ENCODE measurements around the gene TANGO2. TPM values are rescaled to one million over a fixed set of nuclear protein-coding genes. Genes with fewer than 3 reads are reported as not detected.

Gene TANGO2
- total RNA-seq, 1 experiment from 2014 or later, result 13.9 TPM

DNA sequence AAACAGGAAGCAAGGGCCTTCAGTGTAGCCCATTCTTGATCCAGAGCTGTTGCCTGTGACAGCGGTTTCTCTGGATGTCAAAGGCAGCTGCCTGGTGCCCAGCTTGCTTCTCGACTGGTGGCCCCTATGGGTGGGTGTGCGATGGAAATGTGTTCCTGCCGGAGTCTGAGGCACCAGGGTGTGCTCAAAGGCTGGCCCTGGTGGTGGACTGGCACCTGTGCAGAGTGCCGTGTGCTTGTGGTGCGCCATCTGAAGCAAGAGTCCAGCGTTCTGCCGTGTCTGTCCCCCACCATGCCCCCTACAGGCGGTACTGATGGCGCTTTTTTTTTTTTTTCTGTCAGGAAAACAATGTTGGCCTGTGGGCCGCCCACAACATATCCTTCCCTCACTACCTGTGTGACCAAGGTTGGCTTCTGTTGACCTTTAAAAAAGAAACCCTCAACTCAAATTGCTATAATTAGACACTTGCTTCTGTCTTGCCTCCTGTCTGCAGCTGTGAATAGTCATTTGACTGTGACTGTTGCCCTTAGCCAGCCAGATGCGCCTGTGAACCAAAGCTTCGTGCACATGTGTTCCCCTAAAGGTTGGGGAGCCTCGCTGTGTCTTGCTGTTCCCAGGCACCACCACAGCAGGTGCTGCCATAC, 90.3 kb downstream of the TANGO2 start:
- POLR2A ChIA-PET, result interaction anchor here (0.7 kb wide), 1 partner anchor 467 kb away, joined by 3 read pairs; no protein-coding TSS in a partner anchor

DNA sequence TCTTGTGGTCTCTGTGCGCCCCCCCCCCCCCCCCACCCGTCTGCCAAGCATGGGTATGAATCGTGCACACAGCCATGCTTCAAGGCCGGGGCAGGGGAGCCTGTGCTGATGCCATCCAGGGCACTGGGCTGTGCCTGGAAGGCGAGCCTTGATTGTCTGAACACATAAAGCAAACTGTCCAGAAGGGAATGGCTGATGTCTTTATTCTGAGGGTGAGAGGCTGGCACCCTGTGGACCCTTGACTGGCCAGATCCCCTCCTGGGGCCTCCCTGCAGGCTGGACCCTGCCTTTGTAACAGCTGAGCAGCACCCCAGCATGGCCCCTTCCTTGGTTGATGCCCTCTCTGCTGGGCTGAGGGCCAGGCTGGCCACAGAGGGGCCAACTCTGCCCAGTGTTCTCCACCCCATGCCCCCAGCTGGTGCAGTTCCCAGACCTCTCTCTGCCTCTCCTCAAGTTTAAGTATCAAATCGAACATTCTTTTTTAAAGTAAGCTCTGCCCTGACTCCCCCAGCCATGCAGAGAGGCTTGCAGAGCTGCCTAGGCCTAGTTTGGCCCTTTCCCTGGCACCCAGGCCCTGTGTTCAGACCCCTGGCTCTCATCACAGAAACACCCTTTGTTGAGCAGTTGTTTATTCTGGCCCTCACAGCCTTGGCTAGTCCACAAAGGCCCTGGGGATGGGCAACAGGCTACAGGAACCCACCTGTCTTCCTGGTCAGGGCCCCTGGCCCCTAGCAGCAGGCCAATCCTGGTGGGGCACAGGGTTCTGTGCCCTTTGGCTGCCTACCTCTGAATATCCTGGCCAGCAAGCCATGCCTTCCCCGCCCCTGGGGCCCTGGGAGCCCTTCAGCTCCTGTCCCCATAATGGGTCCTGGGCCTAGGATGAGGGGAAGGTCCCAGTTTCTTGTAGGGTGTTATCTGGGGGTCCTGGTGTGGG, 91.0 kb downstream of the TANGO2 start:
- TF ChIP-seq, protein P1, sequence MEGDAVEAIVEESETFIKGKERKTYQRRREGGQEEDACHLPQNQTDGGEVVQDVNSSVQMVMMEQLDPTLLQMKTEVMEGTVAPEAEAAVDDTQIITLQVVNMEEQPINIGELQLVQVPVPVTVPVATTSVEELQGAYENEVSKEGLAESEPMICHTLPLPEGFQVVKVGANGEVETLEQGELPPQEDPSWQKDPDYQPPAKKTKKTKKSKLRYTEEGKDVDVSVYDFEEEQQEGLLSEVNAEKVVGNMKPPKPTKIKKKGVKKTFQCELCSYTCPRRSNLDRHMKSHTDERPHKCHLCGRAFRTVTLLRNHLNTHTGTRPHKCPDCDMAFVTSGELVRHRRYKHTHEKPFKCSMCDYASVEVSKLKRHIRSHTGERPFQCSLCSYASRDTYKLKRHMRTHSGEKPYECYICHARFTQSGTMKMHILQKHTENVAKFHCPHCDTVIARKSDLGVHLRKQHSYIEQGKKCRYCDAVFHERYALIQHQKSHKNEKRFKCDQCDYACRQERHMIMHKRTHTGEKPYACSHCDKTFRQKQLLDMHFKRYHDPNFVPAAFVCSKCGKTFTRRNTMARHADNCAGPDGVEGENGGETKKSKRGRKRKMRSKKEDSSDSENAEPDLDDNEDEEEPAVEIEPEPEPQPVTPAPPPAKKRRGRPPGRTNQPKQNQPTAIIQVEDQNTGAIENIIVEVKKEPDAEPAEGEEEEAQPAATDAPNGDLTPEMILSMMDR (IDR thresholded peaks at IDR 0.05; ENCODE audit: unreplicated experiment), result no peak
- intact Hi-C loops (cut with micrococcal nuclease), result loop anchor here (10.0 kb wide), 1 partner anchor 137 kb away; no protein-coding TSS in a partner anchor
- Mint-ChIP-seq H3K4me1 (ENCODE audit: insufficient read depth, unreplicated experiment) (peaks cover 5% of the 10 kb centered on the region), H3K36me3 (ENCODE audit: insufficient read depth, unreplicated experiment) (peaks cover 66% of the 10 kb centered on the region), H3K9me3 (ENCODE audit: unreplicated experiment) (no peaks in the 10 kb centered on the region), H3K27me3 (ENCODE audit: insufficient read depth, unreplicated experiment) (no peaks in the 10 kb centered on the region), H3K27ac (ENCODE audit: low read depth, unreplicated experiment) (no peak overlapping the region), H3K4me3 (ENCODE audit: unreplicated experiment) (no peak overlapping the region)
- ChIA-PET CTCF (interaction anchor here (0.7 kb wide), 1 partner anchor 51 kb away, joined by 5 read pairs; no protein-coding TSS in a partner anchor), POLR2A (interaction anchor here (0.7 kb wide), 1 partner anchor 98 kb away, joined by 3 read pairs; no protein-coding TSS in a partner anchor)
- DNase-seq (ENCODE audit: unreplicated experiment), result no peak
- no TSS peak for BruUV-seq (replicated peaks)

More for the DNA sequence above, 90.3 kb downstream of the TANGO2 start:
- Mint-ChIP-seq H3K27me3 (ENCODE audit: insufficient read depth, unreplicated experiment) (no peaks in the 10 kb centered on the region), H3K9me3 (ENCODE audit: unreplicated experiment) (no peaks in the 10 kb centered on the region), H3K27ac (ENCODE audit: low read depth, unreplicated experiment) (no peak overlapping the region), H3K4me3 (ENCODE audit: unreplicated experiment) (no peak overlapping the region), H3K36me3 (ENCODE audit: insufficient read depth, unreplicated experiment) (peaks cover 74% of the 10 kb centered on the region), H3K4me1 (ENCODE audit: insufficient read depth, unreplicated experiment) (peaks cover 5% of the 10 kb centered on the region)
- TF ChIP-seq, protein P1 (IDR thresholded peaks at IDR 0.05; ENCODE audit: unreplicated experiment), result no peak
- intact Hi-C loops (cut with micrococcal nuclease), result loop anchor here (10.0 kb wide), 1 partner anchor 136 kb away; no protein-coding TSS in a partner anchor
- peak; percentile 27 for DNase-seq (ENCODE audit: unreplicated experiment)
- no TSS peak for BruUV-seq (replicated peaks)
- CTCF ChIA-PET, result interaction anchor here (0.7 kb wide), 1 partner anchor 50 kb away, joined by 5 read pairs; no protein-coding TSS in a partner anchor

DNA sequence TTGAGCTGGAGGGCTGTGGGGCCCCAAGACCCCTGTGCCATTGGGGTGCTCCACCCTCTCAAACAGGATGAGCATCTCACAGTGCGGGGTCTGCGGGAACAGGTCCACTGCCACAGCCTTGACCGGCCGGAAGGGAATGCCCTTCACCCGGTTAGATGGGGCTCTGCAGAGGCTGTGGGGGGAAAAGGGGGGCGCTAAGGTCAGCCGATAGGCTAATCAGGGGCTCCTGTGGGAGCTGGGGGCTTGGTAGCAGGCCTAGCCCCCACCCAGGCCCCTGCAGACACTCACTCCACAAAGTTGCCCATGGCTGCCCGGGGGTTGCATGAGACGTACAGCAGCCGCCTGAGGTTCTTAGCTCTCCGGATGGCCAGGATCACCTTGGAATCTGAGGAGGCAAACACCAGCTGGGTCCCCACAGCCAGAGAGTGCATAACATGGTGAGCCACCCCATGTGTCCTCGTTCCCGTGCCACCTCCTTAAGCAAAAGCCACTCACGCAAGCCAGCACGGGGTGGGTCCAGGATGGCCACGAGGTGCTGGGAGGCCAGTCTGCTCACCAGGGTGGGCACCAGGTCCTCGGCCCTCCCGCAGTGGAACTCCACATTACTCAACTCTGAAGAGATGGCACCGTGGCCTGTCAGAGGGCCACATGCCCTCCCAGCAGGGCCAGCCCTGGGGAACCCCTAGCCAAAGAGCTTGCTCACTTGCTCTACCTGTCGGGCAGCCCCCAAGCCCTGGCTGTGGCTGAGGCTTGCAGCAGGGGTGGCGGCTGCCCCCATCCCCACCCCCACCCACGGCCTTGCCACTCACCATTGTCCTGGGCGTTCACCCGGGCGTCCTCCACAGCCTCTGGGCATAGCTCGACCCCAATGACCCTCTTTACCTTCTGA, 92.0 kb downstream of the TANGO2 start:
- Mint-ChIP-seq H3K27me3 (ENCODE audit: insufficient read depth, unreplicated experiment) (no peaks in the 10 kb centered on the region), H3K9me3 (ENCODE audit: unreplicated experiment) (no peaks in the 10 kb centered on the region), H3K27ac (ENCODE audit: low read depth, unreplicated experiment) (no peak overlapping the region), H3K4me1 (ENCODE audit: insufficient read depth, unreplicated experiment) (peaks cover 5% of the 10 kb centered on the region), H3K4me3 (ENCODE audit: unreplicated experiment) (no peak overlapping the region), H3K36me3 (ENCODE audit: insufficient read depth, unreplicated experiment) (peaks cover 57% of the 10 kb centered on the region)
- DNase-seq (ENCODE audit: unreplicated experiment), result no peak
- CTCF ChIA-PET, result no interaction called here
- intact Hi-C loops (cut with micrococcal nuclease), result loop anchor here (10.0 kb wide), 1 partner anchor 138 kb away; no protein-coding TSS in a partner anchor
- TF ChIP-seq, protein P1 (IDR thresholded peaks at IDR 0.05; ENCODE audit: unreplicated experiment), result no peak
- BruUV-seq (replicated peaks), result TSS peak; percentile 2
- POLR2A ChIA-PET, result interaction anchor here (0.7 kb wide), 1 partner anchor 99 kb away, joined by 3 read pairs; no protein-coding TSS in a partner anchor
